HG03575 (cell line): Measurements from ENCODE around the gene TTC34.

Experiments used
- ATAC-seq: cut with Tn5 transposase; IDR thresholded peaks from one replicate; pipeline ENCODE4 v1.9.1; 2021; ENCODE audit not compliant: unreplicated experiment, insufficient number of reproducible peaks, low FRiP score; ENCODE audit errors: extremely low read depth

The TTC34 gene

DNA sequence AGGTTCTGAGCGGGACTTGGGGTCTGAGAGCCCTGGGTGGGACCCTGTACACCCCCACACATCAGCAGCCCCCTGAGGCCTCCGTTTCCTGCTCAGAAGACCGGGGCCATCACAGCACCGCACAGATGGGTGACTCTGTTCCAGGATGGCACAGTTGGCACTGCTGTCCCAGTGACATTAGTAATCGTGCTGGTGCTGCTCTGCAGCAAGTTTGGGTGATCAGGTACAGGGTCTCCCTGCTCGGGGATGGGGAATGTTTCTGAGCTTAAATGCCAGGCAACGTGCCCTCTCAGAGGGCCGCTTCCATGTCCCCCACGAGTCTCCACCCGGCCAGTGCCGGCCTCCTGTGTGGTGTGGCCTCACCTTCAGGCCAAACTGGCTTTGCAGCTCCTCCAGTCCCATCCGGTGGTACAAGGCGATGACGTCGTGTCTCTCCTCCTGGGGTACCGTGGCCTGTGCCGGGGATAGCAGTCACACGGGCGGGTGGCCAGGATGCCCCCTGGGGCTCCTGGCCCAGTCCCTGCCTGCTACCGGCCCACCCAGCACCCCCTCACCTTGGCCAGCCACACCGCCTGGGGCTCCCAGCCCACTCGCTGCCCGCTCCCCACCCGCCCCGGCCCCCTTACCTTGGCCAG is 197.9 kb downstream of the TTC34 start:
- no peak for ATAC-seq

GRCh38 chr1:2602866-2603520 is 198.5 kb downstream of the TTC34 start:
- ATAC-seq: no peak

DNA sequence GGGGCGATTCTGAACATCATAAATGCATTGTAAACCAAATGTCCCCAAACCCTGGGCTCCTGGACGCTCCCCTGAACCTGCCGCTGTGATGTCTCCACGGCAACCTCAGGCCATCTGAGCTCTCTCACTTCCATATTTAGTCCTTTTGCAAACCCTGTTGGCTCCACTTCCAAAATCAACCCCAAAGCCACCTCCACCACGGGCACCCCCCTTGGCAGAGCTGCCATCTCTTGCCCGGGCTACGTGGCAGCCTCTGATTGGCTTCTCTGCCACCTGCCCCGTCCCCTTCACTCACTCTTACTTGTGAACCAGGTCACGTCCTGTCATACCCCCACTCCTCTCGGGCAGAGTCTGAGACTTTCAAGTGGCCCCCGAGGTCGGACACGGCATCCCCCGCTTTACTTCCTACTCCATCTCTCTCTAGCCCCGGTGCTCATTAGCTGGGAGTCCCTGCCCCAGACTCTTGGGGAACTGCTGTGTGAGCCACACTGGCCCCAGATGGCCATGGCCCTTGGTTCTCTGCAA is 199.1 kb downstream of the TTC34 start:
- ATAC-seq: no peak

- ATAC-seq: no peak
Measured at GRCh38 chr1:2601721-2602303, 199.7 kb downstream of the TTC34 start.

DNA sequence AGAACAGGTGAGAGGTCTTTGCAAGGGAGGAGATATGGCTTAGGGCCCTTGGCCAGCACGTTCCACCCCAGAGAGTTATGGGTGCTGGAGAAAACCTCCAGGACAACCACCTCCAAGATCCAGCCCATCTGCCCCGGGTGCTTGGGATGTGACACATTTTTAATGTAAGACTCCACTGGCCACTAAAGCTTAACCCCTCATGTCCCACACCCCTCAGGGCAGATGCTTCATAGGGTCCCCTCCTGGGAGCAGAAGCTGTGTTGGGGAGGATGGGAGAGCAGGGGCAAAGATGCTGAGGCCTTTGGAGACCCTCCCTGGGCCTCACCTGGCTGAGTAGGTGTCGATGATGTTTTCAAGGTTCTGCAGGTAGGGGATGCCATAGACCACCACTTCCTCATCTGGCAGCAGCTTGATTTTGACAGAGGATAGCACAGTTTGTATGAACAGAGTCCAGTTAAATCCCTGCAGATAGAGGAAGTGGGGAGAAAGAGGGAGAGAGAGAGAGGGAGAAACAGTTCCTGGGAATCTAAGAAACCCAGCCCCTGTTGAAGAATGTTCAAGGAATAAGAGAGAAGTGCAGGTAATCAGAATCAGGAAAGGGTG is 203.1 kb downstream of the TTC34 start:
- no peak for ATAC-seq

DNA sequence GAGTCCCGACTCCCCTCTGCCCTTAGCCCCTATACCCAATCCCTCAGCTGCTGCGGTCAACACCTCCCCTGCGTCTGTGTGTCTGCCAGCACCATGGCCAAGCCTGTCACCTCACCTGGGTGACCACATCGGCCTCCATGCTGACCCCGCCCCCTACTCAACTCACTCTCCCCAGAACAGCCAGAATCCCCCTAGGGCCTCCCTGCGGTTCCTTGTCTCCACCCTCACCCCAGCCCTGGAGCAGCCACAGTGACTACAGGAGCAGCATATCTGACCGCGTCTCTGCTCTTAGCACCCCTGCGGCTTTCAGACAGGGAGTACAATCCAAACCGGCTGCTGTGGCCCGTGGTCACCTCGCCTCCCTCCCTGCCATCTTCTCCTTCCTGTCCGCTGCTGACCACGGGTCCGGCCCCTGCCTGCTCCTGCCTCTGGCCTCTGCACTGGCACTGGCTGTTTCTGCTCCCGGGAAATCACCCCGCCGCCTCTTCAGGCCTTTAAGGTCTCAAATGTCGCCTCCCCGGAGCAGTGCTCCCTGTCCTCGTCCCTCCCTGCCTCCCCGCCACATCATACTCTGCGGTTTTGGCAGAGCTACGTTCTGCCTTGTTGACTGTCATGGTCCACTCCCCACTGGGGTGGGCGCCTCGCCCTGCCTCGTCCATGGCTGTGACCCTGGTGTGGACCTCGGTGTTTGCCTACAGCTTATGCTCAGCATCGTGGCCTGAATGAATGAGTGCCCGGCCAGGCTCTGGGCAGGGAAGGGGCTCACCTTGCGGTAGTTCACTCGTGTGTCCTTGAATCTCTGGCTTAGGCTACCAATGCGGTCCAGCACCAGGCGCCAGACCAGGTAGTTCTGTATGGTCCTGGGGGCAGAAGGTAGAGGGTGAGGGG is 203.8 kb downstream of the TTC34 start:
- no peak for ATAC-seq

GRCh38 chr1:2596530-2597333 is 204.8 kb downstream of the TTC34 start:
- no peak for ATAC-seq

DNA sequence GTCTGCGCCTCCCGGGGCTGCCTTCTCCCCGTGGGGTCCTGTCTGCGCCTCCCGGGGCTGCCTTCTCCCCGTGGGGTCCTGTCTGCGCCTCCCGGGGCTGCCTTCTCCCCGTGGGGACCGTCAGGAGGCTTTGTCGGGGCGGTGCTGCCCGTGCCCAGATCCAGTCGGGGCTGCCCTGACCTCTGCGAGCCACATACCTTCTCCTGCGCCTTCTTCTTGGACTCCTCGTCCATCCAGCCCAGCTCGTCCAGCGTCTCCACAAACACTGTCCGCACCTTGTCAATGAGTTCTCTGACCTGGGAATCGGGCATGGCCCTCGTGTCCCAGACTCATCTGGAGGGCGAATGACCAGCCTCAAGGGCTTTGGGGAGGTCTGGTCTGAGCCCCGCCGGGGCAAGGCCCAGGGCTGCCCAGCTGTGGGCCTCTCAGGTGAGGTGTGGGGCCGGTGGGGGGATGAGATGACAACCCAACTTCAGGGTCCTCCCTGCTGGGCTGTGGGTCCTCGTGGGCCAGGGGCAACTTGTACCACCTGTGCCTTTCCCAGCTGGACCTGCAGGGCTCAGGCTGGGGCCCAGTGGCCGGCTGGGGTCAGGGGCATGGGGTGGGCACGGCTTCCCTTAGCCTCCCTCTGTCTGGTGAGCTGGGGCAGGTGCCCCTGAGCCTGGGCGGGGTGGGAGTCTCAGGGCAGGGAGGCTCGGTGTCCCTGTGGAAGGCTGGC is 205.5 kb downstream of the TTC34 start:
- ATAC-seq: no peak

GRCh38 chr1:2595261-2595811 is 206.2 kb downstream of the TTC34 start:
- ATAC-seq: no peak

- no peak for ATAC-seq
Measured at GRCh38 chr1:2594641-2595131, 206.8 kb downstream of the TTC34 start.

- ATAC-seq: no peak
Measured at GRCh38 chr1:2594001-2594640, 207.4 kb downstream of the TTC34 start.

DNA sequence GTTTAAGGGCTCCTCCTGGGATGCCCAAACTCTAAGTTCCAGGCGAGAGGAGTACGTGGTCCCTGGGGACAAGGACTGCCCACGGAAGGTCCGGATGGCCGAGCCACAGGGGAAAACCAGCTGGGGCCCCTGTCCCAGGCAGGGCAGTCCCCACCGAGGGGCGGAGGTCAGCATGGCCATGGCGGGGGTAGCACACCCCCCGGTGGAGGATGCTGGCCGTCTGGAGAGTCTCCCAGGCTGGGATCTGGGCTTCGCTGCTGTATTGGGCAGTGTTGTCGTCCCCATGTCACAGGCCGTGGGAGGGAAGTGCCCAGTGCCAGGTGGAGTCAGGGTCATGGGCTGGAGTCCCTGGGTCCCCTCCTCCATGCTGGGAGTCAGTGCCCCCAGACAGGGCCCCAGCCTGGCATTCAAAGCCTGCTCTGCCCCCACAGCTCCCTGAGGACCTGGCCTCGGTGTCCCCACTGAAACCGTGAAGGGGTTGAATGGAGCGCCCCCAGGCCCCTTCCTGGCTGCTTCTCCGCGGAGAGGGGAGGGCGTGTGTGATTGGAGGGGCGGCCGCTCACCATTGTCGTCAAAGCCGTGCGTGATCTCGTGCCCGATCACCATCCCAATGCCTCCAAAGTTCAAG is 208.1 kb downstream of the TTC34 start:
- ATAC-seq: no peak

GRCh38 chr1:2592672-2593071 is 208.8 kb downstream of the TTC34 start:
- no peak for ATAC-seq

DNA sequence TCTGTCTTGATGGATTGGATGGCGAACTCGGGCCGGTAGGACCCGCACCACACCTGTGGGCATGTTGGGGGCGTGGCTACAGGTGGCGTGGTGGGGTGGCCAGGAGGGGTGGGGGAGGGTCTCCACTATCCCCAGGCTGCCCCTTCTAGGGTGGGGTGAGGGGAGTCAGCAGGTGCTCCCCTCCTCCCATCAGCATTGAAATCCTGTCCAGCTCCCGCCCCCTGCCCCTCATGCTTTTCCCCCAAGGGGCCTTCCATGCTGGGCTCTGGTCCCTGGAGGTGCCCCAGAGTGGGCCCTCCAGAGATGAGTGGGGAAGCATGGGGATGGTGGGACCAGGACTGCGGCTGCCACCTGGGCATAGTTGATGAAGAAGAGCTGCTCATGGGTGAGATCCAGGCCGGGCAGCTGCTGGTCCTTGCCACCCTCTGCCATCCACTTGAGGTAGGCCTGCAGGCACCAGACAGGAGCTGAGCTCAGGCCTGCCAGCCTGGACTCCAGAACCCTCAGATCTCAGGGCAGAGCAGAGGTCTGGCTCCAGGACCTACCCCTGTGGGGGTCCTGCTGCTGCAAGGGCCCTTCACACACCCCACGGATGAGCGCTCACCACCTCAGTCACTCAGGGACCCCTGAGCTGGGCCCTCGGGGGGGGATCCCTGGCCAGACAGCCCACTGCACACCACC is 209.8 kb downstream of the TTC34 start:
- no peak for ATAC-seq

- ATAC-seq: no peak
Measured at GRCh38 chr1:2591233-2591580, 210.3 kb downstream of the TTC34 start.
